Muscle layer of duodenum (tissue), 2 donors: ENCODE data around the gene SLC50A1.
A peak's percentile ranks its signal among the peaks of the same experiment; 100 is the strongest.

Experiments used
- H3K27ac ChIP-seq: one replicate; pipeline ENCODE4 v1.7.0; 2013; ENCODE audit warnings: mild to moderate bottlenecking, low read length
- H3K27me3 ChIP-seq: one replicate; pipeline ENCODE4 v1.7.0; 2013; ENCODE audit warnings: low read depth, mild to moderate bottlenecking, control low read depth, low read length
- H3K36me3 ChIP-seq, 2 donors: one replicate each; pipeline ENCODE4 v1.7.0; 2013; ENCODE audit warnings: low read length in 2 of 2, control low read depth in 1 of 2, mild to moderate bottlenecking in 1 of 2; ENCODE audit not compliant: insufficient read depth in 2 of 2, control insufficient read depth in 1 of 2
- H3K4me1 ChIP-seq, 2 donors: one replicate each; pipeline ENCODE4 v1.7.0; 2013; ENCODE audit warnings: low read length in 2 of 2, mild to moderate bottlenecking in 2 of 2, control low read depth in 1 of 2, moderate library complexity in 1 of 2; ENCODE audit not compliant: insufficient read depth in 2 of 2, control insufficient read depth in 1 of 2
- H3K4me3 ChIP-seq, 2 donors: one replicate each; pipeline ENCODE4 v1.7.0; 2013; ENCODE audit warnings: low read length in 2 of 2, low read depth in 1 of 2, mild to moderate bottlenecking in 1 of 2
- H3K9me3 ChIP-seq, 2 donors: one replicate each; pipeline ENCODE4 v1.7.0; 2013; ENCODE audit warnings: low read length in 2 of 2, control low read depth in 1 of 2, mild to moderate bottlenecking in 1 of 2; ENCODE audit not compliant: control insufficient read depth in 1 of 2
- donor health status: healthy.

SLC50A1 gene

GRCh38 chr1:155135415-155136028, at the start of gene SLC50A1:
Gene SLC50A1 (plus strand): TSS chr1:155135852. CDS start chr1:155135912, 60 bp downstream.
- peak within 1 kb of the TSS; percentile 76 to 88 for H3K4me3 ChIP-seq
- H3K4me1 ChIP-seq = peaks cover 23 to 32% of the 10 kb centered on the region in 2 donors
- no peaks in the 10 kb centered on the region for H3K9me3 ChIP-seq
- H3K27ac ChIP-seq = peak within 1 kb of the TSS; percentile 100
- no peaks in the 10 kb centered on the region for H3K27me3 ChIP-seq
- H3K36me3 ChIP-seq = peaks cover 17 to 22% of the 10 kb centered on the region in 2 donors

- Histone ChIP-seq H3K27ac (no peak overlapping the region), H3K27me3 (peaks cover 30% of the 10 kb centered on the region), H3K9me3 (no peaks in the 10 kb centered on the region), H3K36me3 (no peaks in the 10 kb centered on the region), H3K4me3 (peak overlapping the region in 1 of 2 donors; percentile 78), H3K4me1 (peaks cover 5 to 27% of the 10 kb centered on the region in 2 donors)
Observed at GRCh38 chr1:155086128-155086741, 49.4 kb upstream of the SLC50A1 start.

GRCh38 chr1:155086856-155087535, 48.7 kb upstream of the SLC50A1 start:
- peaks cover 0 to 26% of the 10 kb centered on the region in 2 donors for H3K4me1 ChIP-seq
- H3K9me3 ChIP-seq = no peaks in the 10 kb centered on the region
- H3K27me3 ChIP-seq = peaks cover 24% of the 10 kb centered on the region
- H3K27ac ChIP-seq = no peak overlapping the region
- H3K4me3 ChIP-seq = no peak overlapping the region
- no peaks in the 10 kb centered on the region for H3K36me3 ChIP-seq

- H3K4me3 ChIP-seq = no peak overlapping the region
- H3K4me1 ChIP-seq = peaks cover 4 to 26% of the 10 kb centered on the region in 2 donors
- H3K27me3 ChIP-seq = no peaks in the 10 kb centered on the region
- H3K27ac ChIP-seq = no peak overlapping the region
- no peaks in the 10 kb centered on the region for H3K36me3 ChIP-seq
- no peaks in the 10 kb centered on the region for H3K9me3 ChIP-seq
Observed at GRCh38 chr1:155091071-155092051, 44.3 kb upstream of the SLC50A1 start.

- no peak overlapping the region for H3K4me3 ChIP-seq
- no peak overlapping the region for H3K27ac ChIP-seq
- H3K36me3 ChIP-seq = no peaks in the 10 kb centered on the region
- H3K4me1 ChIP-seq = peaks cover 4 to 26% of the 10 kb centered on the region in 2 donors
- no peaks in the 10 kb centered on the region for H3K9me3 ChIP-seq
- H3K27me3 ChIP-seq = no peaks in the 10 kb centered on the region
Observed at GRCh38 chr1:155092131-155092530, 43.5 kb upstream of the SLC50A1 start.

GRCh38 chr1:155092641-155093040, 43.0 kb upstream of the SLC50A1 start:
- H3K27ac ChIP-seq = no peak overlapping the region
- no peaks in the 10 kb centered on the region for H3K36me3 ChIP-seq
- H3K27me3 ChIP-seq = no peaks in the 10 kb centered on the region
- H3K4me1 ChIP-seq = peaks cover 4 to 26% of the 10 kb centered on the region in 2 donors
- H3K9me3 ChIP-seq = no peaks in the 10 kb centered on the region
- no peak overlapping the region for H3K4me3 ChIP-seq

- Histone ChIP-seq H3K27ac (no peak overlapping the region), H3K27me3 (no peaks in the 10 kb centered on the region), H3K4me1 (peaks cover 4 to 26% of the 10 kb centered on the region in 2 donors), H3K36me3 (no peaks in the 10 kb centered on the region), H3K9me3 (no peaks in the 10 kb centered on the region), H3K4me3 (no peak overlapping the region)
Observed at GRCh38 chr1:155093911-155094621, 41.6 kb upstream of the SLC50A1 start.

- H3K27me3 ChIP-seq = no peaks in the 10 kb centered on the region
- no peaks in the 10 kb centered on the region for H3K36me3 ChIP-seq
- no peak overlapping the region for H3K4me3 ChIP-seq
- H3K9me3 ChIP-seq = no peaks in the 10 kb centered on the region
- H3K4me1 ChIP-seq = peaks cover 4 to 26% of the 10 kb centered on the region in 2 donors
- no peak overlapping the region for H3K27ac ChIP-seq
Observed at GRCh38 chr1:155094622-155094948, 41.1 kb upstream of the SLC50A1 start.

GRCh38 chr1:155099331-155099730, 36.3 kb upstream of the SLC50A1 start:
- Histone ChIP-seq H3K27me3 (no peaks in the 10 kb centered on the region), H3K4me3 (no peak overlapping the region), H3K27ac (no peak overlapping the region), H3K4me1 (peaks cover 0 to 4% of the 10 kb centered on the region in 2 donors), H3K36me3 (no peaks in the 10 kb centered on the region), H3K9me3 (no peaks in the 10 kb centered on the region)

- Histone ChIP-seq H3K4me1 (no peaks in the 10 kb centered on the region), H3K27ac (no peak overlapping the region)
Observed at GRCh38 chr1:155103325-155103724, 32.3 kb upstream of the SLC50A1 start.

More at GRCh38 chr1:155103325-155103724, 32.3 kb upstream of the SLC50A1 start:
- Histone ChIP-seq H3K4me3 (no peak overlapping the region), H3K36me3 (no peaks in the 10 kb centered on the region), H3K27me3 (no peaks in the 10 kb centered on the region), H3K9me3 (no peaks in the 10 kb centered on the region)
